Femur (tissue), 1 donor: ENCODE results near the gene VCX3B.
"Not testable (repeated sequence)": the region's sequence is repeated elsewhere in the genome, so short reads cannot be mapped to it uniquely, and the experiment has no call there.

ENCODE experiments used
- DNase-seq: peaks from one replicate; pipeline ENCODE4 v3.0.0-alpha.2; 2017

VCX3B gene

GRCh38 chrX:8464530-8464929, at the start of gene VCX3B:
TSS of gene VCX3B (plus strand) at chrX:8464830. CDS start at chrX:8465451, 621 bp downstream.
- DNase-seq: not testable (repeated sequence)

- DNase-seq: no peak
Measured at GRCh38 chrX:8418301-8418700, 46.3 kb upstream of the VCX3B start.

GRCh38 chrX:8424912-8425311, 39.7 kb upstream of the VCX3B start:
- DNase-seq: no peak

GRCh38 chrX:8429692-8430249, 34.9 kb upstream of the VCX3B start:
- no peak for DNase-seq

- no peak for DNase-seq
Measured at GRCh38 chrX:8430444-8430843, 34.2 kb upstream of the VCX3B start.

GRCh38 chrX:8432396-8432795, 32.2 kb upstream of the VCX3B start:
- DNase-seq: no peak

GRCh38 chrX:8433109-8434062, 31.2 kb upstream of the VCX3B start:
- no peak for DNase-seq

- no peak for DNase-seq
Measured at GRCh38 chrX:8447368-8447767, 17.3 kb upstream of the VCX3B start.

GRCh38 chrX:8452343-8452742, 12.3 kb upstream of the VCX3B start:
- DNase-seq: not testable (repeated sequence)

- peak; percentile 24 for DNase-seq
Measured at GRCh38 chrX:8453611-8454010, 11.0 kb upstream of the VCX3B start.

- no peak for DNase-seq
Measured at GRCh38 chrX:8455557-8455956, 9.1 kb upstream of the VCX3B start.

GRCh38 chrX:8462488-8462887, 2.1 kb upstream of the VCX3B start:
- DNase-seq: no peak

- no peak for DNase-seq
Measured at GRCh38 chrX:8484360-8484949, 19.8 kb downstream of the VCX3B start.

- DNase-seq: not testable (repeated sequence)
Measured at GRCh38 chrX:8495036-8495435, 30.4 kb downstream of the VCX3B start.

- DNase-seq: no peak
Measured at GRCh38 chrX:8500203-8500602, 35.6 kb downstream of the VCX3B start.

- DNase-seq: not testable (repeated sequence)
Measured at GRCh38 chrX:8502101-8502500, 37.5 kb downstream of the VCX3B start.

GRCh38 chrX:8504451-8504850, 39.8 kb downstream of the VCX3B start:
- DNase-seq: peak; percentile 23
